ENCODE data around the gene RELT. TPM values are rescaled to one million over a fixed set of nuclear protein-coding genes. Genes with fewer than 3 reads are reported as not detected.

RELT gene
- total and polyA plus RNA-seq, 2 of the 13 experiments (the other 11 are each of a cell fraction or from before 2014, with no cell fraction given), result 2.5 to 4.7 TPM

DNA sequence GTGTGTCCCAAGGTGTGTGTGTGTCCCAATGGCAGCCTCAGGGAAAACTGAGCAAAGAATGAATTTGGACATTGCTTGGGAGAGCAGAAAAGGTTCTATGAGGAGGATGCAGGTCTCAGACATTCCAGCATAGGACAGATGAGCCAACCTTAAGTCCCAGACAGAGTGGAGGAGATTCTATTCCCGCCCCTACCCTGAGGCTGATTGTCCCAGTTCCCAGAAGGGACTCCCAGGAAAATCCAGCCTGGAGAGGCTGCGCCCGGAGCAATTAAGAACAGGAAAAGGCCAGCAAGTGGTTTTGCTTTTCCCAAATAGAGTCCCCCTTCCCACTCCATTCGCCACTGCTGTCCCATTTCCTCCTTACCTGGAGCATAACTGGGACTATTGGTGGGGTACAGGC lies 54.1 kb downstream of the RELT start:
- no peak for FAIRE-seq

More for the DNA sequence above, 54.1 kb downstream of the RELT start:
- no peak for TF ChIP-seq ZNF205 (CRISPR knock-in tag; IDR thresholded peaks at IDR 0.05)
- no peak for TF ChIP-seq FOXP1 (IDR thresholded peaks at IDR 0.05)
- TF ChIP-seq FOXP1 (CRISPR knock-in tag; IDR thresholded peaks at IDR 0.05), result no peak
- TF ChIP-seq, protein P1, sequence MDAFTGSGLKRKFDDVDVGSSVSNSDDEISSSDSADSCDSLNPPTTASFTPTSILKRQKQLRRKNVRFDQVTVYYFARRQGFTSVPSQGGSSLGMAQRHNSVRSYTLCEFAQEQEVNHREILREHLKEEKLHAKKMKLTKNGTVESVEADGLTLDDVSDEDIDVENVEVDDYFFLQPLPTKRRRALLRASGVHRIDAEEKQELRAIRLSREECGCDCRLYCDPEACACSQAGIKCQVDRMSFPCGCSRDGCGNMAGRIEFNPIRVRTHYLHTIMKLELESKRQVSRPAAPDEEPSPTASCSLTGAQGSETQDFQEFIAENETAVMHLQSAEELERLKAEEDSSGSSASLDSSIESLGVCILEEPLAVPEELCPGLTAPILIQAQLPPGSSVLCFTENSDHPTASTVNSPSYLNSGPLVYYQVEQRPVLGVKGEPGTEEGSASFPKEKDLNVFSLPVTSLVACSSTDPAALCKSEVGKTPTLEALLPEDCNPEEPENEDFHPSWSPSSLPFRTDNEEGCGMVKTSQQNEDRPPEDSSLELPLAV (CRISPR knock-in tag; conservative IDR thresholded peaks at IDR 0.05; ENCODE audit: low read depth), result no peak
- TF ChIP-seq, protein P2, sequence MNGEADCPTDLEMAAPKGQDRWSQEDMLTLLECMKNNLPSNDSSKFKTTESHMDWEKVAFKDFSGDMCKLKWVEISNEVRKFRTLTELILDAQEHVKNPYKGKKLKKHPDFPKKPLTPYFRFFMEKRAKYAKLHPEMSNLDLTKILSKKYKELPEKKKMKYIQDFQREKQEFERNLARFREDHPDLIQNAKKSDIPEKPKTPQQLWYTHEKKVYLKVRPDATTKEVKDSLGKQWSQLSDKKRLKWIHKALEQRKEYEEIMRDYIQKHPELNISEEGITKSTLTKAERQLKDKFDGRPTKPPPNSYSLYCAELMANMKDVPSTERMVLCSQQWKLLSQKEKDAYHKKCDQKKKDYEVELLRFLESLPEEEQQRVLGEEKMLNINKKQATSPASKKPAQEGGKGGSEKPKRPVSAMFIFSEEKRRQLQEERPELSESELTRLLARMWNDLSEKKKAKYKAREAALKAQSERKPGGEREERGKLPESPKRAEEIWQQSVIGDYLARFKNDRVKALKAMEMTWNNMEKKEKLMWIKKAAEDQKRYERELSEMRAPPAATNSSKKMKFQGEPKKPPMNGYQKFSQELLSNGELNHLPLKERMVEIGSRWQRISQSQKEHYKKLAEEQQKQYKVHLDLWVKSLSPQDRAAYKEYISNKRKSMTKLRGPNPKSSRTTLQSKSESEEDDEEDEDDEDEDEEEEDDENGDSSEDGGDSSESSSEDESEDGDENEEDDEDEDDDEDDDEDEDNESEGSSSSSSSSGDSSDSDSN (CRISPR knock-in tag; IDR thresholded peaks at IDR 0.05), result no peak
- no peak for TF ChIP-seq MAZ (IDR thresholded peaks at IDR 0.05; ENCODE audit: borderline replicate concordance, low read depth, low read length)
- no peak for TF ChIP-seq MAZ (CRISPR knock-in tag; IDR thresholded peaks at IDR 0.05; ENCODE audit: low read depth)
- no peak for TF ChIP-seq ZFP62 (CRISPR knock-in tag; IDR thresholded peaks at IDR 0.05)
- no peak for TF ChIP-seq MTF1 (CRISPR knock-in tag; IDR thresholded peaks at IDR 0.05)
- Histone ChIP-seq H3K9me3 (ENCODE audit: low read length) (no peaks in the 10 kb centered on the region), H3K27ac (ENCODE audit: extremely low read length, insufficient read depth, low read length) (no peak overlapping the region), H3K4me1 (ENCODE audit: insufficient read depth, low read length) (no peaks in the 10 kb centered on the region), H3K9ac (ENCODE audit: insufficient read depth, low read depth, low read length) (no peak overlapping the region), H3K4me3 (replicated peaks in 1 of 3; ENCODE audit: insufficient read depth in 1 of 3, low read depth in 2 of 3, low read length in 3 of 3) (no peak overlapping the region), H3K36me3 (replicated peaks in 1 of 2; ENCODE audit: control insufficient read depth in 1 of 2, insufficient read depth in 2 of 2, low read length in 2 of 2) (peaks cover 0 to 10% of the 10 kb centered on the region in 2 experiments; a peak in 2 of 5 replicates), H2AFZ (ENCODE audit: low read length) (no peak overlapping the region), H4K20me1 (ENCODE audit: insufficient read depth, low read length) (no peaks in the 10 kb centered on the region; the same call in 1 of the 2 replicates), H3K27me3 (ENCODE audit: control insufficient read depth in 1 of 2, insufficient read depth in 2 of 2, low read length in 2 of 2) (no peaks in the 10 kb centered on the region), H3K79me2 (ENCODE audit: insufficient read depth, low read length) (no peaks in the 10 kb centered on the region), H3K4me2 (ENCODE audit: low read depth, low read length) (no peak overlapping the region)
- WGBS (ENCODE audit: low lambda C conversion rate), result 94% methylated on average over 3 of the region's 4 CpGs
- ChIA-PET CTCF (ENCODE audit: low intra/inter-chr PET ratio, low total read pairs) (no interaction called here), POLR2A (no interaction called here)
- no peak for ATAC-seq
- in situ Hi-C loops (cut with HindIII; ENCODE audit: extremely low pct_ligation_motif_present, low pct_unique_long_range_greater_than_20kb), result no loop called here
- BruUV-seq (replicated peaks), result no TSS peak
- DNase-seq (ENCODE audit: low spot score), result no peak
- intact Hi-C loops (cut with micrococcal nuclease; ENCODE audit: unreplicated experiment), result no loop called here
